ENCODE measurements around the gene KLK7. TPM values are rescaled to one million over a fixed set of nuclear protein-coding genes. Genes with fewer than 3 reads are reported as not detected.
A peak's percentile ranks its signal among the peaks of the same experiment; 100 is the strongest.

KLK7 gene
- total RNA-seq, 6 donors from 2014 or later, result 0.30 to 1.1 TPM; not detected in 4

DNA sequence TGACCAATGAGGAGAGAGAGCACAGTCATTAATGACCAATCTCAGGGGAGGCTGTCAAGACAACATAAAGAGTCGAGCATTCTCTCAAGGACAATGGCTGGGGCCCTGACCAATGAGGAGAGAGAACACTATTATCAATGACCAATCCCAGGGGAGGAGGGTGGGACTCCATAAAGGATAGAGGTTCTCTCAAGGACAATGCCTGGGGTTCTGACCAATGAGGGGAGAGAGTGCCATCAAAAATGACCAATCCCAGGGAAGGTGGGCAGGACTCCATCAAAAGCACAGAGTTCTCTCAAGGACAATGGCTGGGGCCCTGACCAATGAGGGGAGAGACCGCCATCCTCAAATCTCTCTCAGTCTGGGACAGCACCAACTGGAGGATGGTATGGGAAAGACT lies 46.0 kb upstream of the KLK7 start:
- peaks cover 0 to 3% (median 0%) of the 10 kb centered on the region in 4 donors for H3K4me1 ChIP-seq
- no peaks in the 10 kb centered on the region for H3K36me3 ChIP-seq
- H3K9me3 ChIP-seq, result no peaks in the 10 kb centered on the region
- no peak for TF ChIP-seq EP300 (IDR thresholded peaks at IDR 0.05)
- TF ChIP-seq, protein P1, sequence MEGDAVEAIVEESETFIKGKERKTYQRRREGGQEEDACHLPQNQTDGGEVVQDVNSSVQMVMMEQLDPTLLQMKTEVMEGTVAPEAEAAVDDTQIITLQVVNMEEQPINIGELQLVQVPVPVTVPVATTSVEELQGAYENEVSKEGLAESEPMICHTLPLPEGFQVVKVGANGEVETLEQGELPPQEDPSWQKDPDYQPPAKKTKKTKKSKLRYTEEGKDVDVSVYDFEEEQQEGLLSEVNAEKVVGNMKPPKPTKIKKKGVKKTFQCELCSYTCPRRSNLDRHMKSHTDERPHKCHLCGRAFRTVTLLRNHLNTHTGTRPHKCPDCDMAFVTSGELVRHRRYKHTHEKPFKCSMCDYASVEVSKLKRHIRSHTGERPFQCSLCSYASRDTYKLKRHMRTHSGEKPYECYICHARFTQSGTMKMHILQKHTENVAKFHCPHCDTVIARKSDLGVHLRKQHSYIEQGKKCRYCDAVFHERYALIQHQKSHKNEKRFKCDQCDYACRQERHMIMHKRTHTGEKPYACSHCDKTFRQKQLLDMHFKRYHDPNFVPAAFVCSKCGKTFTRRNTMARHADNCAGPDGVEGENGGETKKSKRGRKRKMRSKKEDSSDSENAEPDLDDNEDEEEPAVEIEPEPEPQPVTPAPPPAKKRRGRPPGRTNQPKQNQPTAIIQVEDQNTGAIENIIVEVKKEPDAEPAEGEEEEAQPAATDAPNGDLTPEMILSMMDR (IDR thresholded peaks at IDR 0.05), result no peak
- no peak for TF ChIP-seq POLR2A (IDR thresholded peaks at IDR 0.05)
- TF ChIP-seq POLR2AphosphoS5 (IDR thresholded peaks at IDR 0.05), result no peak
- no peak overlapping the region for H3K4me3 ChIP-seq
- H3K27me3 ChIP-seq, result peaks cover 0 to 5% (median 2%) of the 10 kb centered on the region in 4 donors
- DNase-seq (no peak), ATAC-seq (ENCODE audit: low FRiP score in 2 of 2) (no peak)
- no peak overlapping the region for H3K27ac ChIP-seq
- 65 to 88% methylated on average over 2 of the region's 2 CpGs for WGBS, 2 donors

DNA sequence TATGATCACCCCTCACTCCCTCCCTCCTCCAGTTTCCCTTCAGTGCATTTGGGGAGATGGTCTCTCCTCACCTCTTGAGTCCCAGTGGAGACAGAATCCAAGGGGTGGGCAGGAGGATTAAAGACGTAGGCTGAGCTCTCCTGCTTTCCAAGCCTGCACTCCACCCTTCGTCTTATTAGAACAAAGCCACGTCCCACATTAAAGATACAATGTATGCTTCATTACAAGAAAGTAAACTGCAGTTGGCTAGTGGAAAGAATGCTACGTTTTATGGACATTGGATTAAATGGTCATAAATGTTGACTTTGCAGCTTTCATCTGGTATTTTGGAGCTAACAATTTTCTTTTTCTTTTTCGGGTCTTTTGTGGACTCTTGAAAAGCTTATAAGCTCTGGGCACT lies 44.2 kb upstream of the KLK7 start:
- H3K4me3 ChIP-seq, result no peak overlapping the region
- H3K36me3 ChIP-seq, result no peaks in the 10 kb centered on the region
- ATAC-seq (ENCODE audit: low FRiP score in 2 of 2) (no peak), DNase-seq (no peak)
- no peak overlapping the region for H3K27ac ChIP-seq
- TF ChIP-seq, protein P1 (IDR thresholded peaks at IDR 0.05), result no peak
- TF ChIP-seq EP300 (IDR thresholded peaks at IDR 0.05) (no peak), POLR2AphosphoS5 (IDR thresholded peaks at IDR 0.05) (no peak), POLR2A (IDR thresholded peaks at IDR 0.05) (no peak)
- WGBS, 2 donors, result 53 to 69% methylated on average over 5 of the region's 5 CpGs
- no peaks in the 10 kb centered on the region for H3K9me3 ChIP-seq
- peaks cover 0 to 3% (median 0%) of the 10 kb centered on the region in 4 donors for H3K4me1 ChIP-seq
- H3K27me3 ChIP-seq, result peaks cover 0 to 5% (median 2%) of the 10 kb centered on the region in 4 donors

DNA sequence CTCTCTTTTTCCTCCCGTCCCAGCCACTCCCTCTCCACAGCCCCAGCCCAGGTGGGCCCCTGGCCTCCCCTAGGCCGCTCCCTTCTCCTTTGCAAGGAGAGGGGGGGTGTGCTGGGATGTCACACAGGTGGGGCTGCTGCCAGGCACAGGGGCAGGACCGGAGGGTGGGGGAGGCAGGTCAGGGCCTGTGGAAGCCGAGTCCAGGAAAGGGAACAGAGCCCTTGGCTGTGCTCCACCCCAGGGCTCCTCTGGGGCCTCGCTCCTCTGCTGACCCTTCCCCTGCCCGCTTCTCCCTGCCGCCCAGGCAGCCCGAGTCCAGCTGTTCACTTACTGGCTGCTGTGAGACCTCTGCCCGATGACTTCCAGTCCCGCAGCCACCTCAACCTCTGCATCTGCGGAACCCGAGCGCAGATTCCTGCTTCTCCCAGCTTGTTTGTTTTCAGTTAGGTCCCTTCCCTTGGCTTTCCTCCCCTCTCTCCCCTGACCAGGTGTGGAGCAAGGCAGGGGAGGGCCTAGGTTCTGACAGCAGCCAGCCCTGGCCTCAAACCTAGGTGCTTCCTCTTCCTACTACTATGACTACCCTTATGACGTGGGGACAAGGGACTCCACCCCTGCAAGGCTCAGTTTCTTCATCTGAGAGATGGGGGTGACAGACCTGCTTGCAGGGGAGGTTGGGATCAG lies 43.5 kb upstream of the KLK7 start:
- Histone ChIP-seq H3K9me3 (no peaks in the 10 kb centered on the region), H3K27ac (no peak overlapping the region), H3K36me3 (no peaks in the 10 kb centered on the region), H3K4me3 (no peak overlapping the region), H3K27me3 (peaks cover 0 to 5% (median 2%) of the 10 kb centered on the region in 4 donors), H3K4me1 (peaks cover 0 to 3% (median 0%) of the 10 kb centered on the region in 4 donors)
- no peak for TF ChIP-seq EP300 (IDR thresholded peaks at IDR 0.05)
- WGBS, 2 donors, result 40 to 53% methylated on average over 13 to 14 of the region's 14 CpGs
- DNase-seq (no peak), ATAC-seq (ENCODE audit: low FRiP score in 2 of 2) (no peak)

DNA sequence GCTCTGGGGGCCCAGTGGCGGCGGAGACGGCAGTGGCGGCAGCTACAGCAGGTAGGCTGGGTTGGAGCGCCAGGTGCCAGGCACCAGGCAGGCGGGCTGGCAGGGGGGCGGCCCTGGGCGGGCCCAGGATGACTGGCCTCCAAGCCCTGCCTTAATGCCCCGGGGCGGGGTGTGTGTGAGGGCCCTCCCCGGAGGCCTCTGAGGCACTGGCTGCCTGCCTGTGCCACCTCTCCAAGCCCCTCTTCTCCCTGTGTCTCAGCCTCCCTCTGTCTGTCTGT lies 42.8 kb upstream of the KLK7 start, which contains the start of gene KLK11:
KLK11 (minus strand) TSS at position 63 of the 278 bp plus-strand sequence. CDS start 985 bp downstream, outside the sequence.
- Histone ChIP-seq H3K27me3 (peaks cover 0 to 5% (median 2%) of the 10 kb centered on the region in 4 donors), H3K9me3 (no peaks in the 10 kb centered on the region), H3K27ac (peak within 1 kb of the TSS in 2 of 4 donors; percentile 44 to 69), H3K4me1 (peaks cover 0 to 3% (median 0%) of the 10 kb centered on the region in 4 donors), H3K4me3 (peak within 1 kb of the TSS in 3 of 4 donors; percentile 13 to 29 (median 23)), H3K36me3 (no peaks in the 10 kb centered on the region)
- DNase-seq, result peak; percentile 30 to 81
- TF ChIP-seq POLR2A (IDR thresholded peaks at IDR 0.05), result peak in 1 of 4 donors; percentile 43
- TF ChIP-seq, protein P1 (IDR thresholded peaks at IDR 0.05), result no peak
- ATAC-seq (ENCODE audit: low FRiP score in 2 of 2), result peak; percentile 15 to 32
- WGBS, 2 donors, result 46 to 84% methylated on average over 9 of the region's 11 CpGs

DNA sequence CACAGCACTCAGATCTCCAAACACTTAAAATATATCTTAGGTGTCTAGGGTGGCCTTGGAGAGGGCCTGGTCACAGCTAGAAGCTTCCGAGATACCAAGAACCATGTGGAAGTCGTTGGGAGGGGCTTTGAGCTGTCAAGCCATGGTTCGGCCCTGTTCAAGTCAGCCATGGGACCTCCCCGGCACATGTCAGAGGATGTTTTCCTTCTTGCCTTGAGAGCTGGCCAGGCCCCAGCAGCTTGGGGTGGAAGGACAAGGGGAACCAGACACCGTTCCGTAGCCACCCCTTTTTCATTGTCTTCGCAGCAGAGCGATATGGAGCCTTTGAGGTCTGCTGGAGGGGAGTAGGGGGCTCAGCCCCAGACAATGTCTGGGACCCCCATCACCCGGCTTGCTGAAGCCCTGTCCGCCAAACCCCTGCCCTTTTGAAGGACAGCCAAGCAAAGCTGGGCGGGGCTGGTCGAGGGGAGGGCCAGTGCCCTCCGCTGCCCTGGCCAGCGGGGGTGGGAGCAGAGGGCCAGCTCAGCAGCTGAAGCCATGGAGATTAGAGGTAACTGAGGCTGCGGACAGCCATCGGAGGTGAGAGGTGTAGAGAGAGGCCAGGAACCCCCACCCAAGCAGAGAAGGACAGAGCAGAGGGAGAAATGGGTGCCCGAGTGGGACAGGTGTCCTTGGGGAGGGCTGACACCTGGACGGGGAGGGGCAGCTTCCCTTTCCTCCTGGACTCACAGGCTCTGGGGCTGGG lies 42.3 kb upstream of the KLK7 start:
- Histone ChIP-seq H3K27ac (peak overlapping the region in 2 of 4 donors; percentile 44 to 69), H3K4me1 (peaks cover 0 to 3% (median 0%) of the 10 kb centered on the region in 4 donors), H3K36me3 (no peaks in the 10 kb centered on the region), H3K4me3 (peak overlapping the region in 3 of 4 donors; percentile 13 to 29 (median 23)), H3K27me3 (peaks cover 0 to 5% (median 2%) of the 10 kb centered on the region in 4 donors), H3K9me3 (no peaks in the 10 kb centered on the region)
- no peak for TF ChIP-seq POLR2A (IDR thresholded peaks at IDR 0.05)
- TF ChIP-seq EP300 (IDR thresholded peaks at IDR 0.05), result no peak
- TF ChIP-seq POLR2AphosphoS5 (IDR thresholded peaks at IDR 0.05), result no peak
- TF ChIP-seq, protein P1 (IDR thresholded peaks at IDR 0.05), result no peak
- DNase-seq (peak in 1 of 2 donors; percentile 31), ATAC-seq (ENCODE audit: low FRiP score in 2 of 2) (no peak)
- WGBS, 2 donors, result 47 to 72% methylated on average over 15 to 18 of the region's 18 CpGs
